ENCODE measurements around the gene LIN9.
"Not testable (repeated sequence)": the region's sequence is repeated elsewhere in the genome, so short reads cannot be mapped to it uniquely, and the experiment has no call there.

LIN9 gene

DNA sequence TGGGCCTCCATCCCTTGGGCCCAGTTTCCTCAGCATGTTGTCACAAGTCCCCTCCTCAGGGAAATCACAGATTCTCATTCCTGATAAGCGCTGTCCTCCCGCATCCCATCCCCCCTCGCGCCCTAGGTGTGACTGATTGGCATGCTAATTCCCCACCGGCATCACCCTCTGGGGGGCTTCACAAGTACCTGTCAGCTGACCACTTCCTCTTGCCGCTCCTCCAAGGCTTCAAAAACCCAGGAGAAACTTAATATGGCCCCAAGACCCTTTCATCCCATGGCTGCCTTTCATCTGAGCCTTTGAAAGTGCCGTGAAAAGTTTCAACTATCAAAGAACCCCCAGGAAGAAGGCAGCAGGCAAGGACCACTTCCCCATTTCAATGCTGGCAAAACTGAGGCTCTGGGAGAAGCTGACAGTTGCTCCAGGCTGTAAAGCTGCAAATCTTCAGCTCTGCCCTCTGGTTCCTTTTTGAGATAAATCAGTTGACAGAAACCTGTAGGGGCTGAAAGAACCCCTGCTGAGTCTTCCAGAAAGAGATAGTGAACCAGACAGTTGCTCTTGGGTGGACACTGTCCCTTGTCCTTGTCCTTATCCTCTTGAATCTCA, 98.3 kb downstream of the LIN9 start:
- TF ChIP-seq, protein P1, sequence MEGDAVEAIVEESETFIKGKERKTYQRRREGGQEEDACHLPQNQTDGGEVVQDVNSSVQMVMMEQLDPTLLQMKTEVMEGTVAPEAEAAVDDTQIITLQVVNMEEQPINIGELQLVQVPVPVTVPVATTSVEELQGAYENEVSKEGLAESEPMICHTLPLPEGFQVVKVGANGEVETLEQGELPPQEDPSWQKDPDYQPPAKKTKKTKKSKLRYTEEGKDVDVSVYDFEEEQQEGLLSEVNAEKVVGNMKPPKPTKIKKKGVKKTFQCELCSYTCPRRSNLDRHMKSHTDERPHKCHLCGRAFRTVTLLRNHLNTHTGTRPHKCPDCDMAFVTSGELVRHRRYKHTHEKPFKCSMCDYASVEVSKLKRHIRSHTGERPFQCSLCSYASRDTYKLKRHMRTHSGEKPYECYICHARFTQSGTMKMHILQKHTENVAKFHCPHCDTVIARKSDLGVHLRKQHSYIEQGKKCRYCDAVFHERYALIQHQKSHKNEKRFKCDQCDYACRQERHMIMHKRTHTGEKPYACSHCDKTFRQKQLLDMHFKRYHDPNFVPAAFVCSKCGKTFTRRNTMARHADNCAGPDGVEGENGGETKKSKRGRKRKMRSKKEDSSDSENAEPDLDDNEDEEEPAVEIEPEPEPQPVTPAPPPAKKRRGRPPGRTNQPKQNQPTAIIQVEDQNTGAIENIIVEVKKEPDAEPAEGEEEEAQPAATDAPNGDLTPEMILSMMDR (conservative IDR thresholded peaks at IDR 0.05; ENCODE audit: control insufficient read depth, insufficient read depth, low read depth, low read length): no peak
- no peak overlapping the region for H3K4me3 ChIP-seq (ENCODE audit: control insufficient read depth, low read depth, low read length)
- DNase-seq (ENCODE audit: low read depth): no peak

DNA sequence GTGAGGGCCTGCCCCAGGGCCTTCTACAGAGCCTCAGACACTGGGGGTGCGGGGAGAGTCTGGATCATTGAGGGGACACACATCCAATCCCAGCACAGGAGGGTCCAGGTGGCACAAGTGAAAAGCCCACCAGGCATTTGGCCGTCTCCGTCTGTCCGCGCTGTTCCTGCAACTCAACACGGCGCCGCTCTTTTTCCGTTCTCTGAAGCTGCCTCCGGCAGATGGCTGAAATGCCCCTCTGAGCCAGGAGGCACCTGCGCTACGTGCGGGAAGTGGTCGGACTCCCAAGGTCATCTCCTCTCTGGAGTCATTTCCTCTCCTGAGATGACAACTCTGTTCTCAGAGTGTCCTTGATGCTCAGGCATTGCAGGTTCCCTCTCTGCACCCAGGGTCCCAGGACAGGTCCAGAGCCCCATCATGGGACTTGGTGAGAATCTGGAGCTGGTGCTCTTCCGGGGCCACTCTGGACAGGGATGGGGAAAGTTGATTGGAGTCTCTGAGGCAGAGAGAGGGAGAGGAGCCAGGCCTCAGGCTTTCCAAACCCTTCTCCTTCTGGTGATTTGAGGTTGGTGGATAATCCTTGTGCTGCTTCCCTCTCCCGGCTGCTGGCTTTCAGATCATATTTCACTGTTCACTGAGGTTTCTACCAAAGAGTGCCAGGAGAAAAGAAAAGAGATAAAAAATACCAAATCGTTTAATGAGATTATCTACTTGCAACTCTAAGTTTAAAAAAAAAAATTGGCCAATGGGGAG, 99.5 kb downstream of the LIN9 start:
- no peak for DNase-seq (ENCODE audit: low read depth)
- no peak overlapping the region for H3K4me3 ChIP-seq (ENCODE audit: control insufficient read depth, low read depth, low read length)
- TF ChIP-seq, protein P1 (conservative IDR thresholded peaks at IDR 0.05; ENCODE audit: control insufficient read depth, insufficient read depth, low read depth, low read length): no peak

DNA sequence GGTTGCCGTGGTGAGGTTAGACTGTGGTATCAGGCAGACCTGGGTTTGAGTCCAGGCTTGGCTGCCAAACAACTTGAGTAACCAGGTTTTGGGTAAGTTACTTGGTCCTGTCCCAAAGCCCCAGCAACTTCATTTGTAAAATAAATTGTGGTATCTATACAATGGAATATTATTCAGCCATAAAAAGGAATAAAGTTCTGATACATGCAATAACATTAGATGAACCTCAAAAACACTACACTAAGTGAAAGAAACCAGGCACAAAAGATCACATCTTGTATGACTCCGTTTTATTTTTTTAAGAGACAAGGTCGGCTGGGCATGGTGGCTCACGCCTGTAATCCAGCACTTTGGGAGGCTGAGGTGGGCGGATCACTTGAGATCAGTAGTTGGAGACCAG, 101.9 kb downstream of the LIN9 start:
- no peak for DNase-seq (ENCODE audit: low read depth)
- TF ChIP-seq, protein P1 (conservative IDR thresholded peaks at IDR 0.05; ENCODE audit: control insufficient read depth, insufficient read depth, low read depth, low read length): no peak
- H3K4me3 ChIP-seq (ENCODE audit: control insufficient read depth, low read depth, low read length): no peak overlapping the region

DNA sequence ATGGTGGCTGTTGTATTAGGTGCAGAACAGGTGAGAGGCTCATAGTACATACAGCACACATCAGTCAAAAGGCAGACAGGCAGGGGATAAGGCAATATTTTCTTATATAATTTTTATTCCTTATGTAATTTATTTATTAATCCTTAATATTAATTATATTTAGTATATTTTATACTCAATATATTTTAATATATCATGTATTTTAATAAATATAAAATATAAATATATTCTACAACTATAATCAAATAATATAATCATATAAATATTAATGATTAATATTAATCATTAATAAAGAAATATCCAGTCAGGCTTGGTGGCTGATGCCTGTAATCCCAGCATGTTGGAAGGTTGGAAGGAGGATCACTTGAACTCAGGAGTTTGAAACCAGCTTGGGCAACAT, 104.8 kb downstream of the LIN9 start:
- TF ChIP-seq, protein P1 (conservative IDR thresholded peaks at IDR 0.05; ENCODE audit: control insufficient read depth, insufficient read depth, low read depth, low read length): no peak
- no peak overlapping the region for H3K4me3 ChIP-seq (ENCODE audit: control insufficient read depth, low read depth, low read length)
- no peak for DNase-seq (ENCODE audit: low read depth)

DNA sequence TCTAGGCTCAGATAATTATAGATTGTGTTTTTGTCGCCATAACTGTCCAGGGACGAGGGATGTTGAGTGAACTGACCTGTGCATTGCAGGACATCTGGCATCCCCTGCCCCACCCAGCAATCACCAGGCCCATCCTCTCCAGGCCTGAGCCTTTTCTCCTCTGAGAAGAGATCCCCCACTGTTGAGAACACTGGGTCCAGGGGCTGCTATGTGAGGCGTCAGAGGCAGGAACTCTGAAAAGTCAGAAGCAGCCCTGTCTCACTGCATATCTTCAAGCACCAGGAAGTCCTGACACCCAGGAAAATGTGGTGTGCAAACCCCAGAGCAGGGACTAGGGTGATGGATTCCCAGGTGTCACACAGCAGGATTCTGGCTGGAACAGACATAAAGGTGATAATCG, 105.3 kb downstream of the LIN9 start:
- TF ChIP-seq, protein P1 (conservative IDR thresholded peaks at IDR 0.05; ENCODE audit: control insufficient read depth, insufficient read depth, low read depth, low read length): no peak

DNA sequence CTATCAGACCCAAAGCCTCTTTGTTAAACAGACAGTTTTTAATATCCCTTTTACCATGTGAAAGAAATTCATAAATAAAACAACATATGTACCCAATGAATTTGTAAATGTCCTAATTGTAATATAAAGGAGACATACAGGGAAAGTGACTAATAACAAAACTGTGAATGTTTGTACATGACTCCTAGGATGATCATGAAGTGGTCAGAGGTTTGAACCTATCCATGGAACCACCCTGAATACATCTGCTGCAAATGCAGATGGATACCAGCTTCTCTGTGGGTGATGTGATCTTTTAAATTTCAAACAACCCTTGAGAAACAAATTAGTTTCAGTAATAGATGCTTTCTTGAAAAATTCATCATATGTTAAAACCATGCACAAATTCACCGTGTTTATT, 105.7 kb downstream of the LIN9 start:
- TF ChIP-seq, protein P1 (conservative IDR thresholded peaks at IDR 0.05; ENCODE audit: control insufficient read depth, insufficient read depth, low read depth, low read length): no peak
- DNase-seq (ENCODE audit: low read depth): no peak

More for the DNA sequence above, 105.3 kb downstream of the LIN9 start:
- DNase-seq (ENCODE audit: low read depth): no peak
- no peak overlapping the region for H3K4me3 ChIP-seq (ENCODE audit: control insufficient read depth, low read depth, low read length)

DNA sequence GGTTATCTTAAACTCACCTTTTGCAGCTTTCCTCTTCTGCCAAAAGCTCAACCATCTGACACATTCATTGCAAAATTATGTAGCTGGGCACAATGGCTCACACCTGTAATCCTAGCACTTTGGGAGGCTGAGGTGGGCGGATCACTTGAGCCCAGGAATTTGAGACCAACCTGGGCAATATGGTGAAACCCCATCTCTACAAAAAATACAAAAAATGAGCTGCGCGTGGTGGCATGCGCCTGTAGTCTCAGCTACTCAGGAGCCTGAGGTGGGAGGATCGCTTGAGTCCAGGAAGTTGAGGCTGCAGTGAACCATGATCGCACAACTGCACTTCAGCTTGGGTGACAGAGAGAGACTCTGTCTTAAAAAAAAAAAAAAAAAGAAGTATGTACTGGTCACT, 106.3 kb downstream of the LIN9 start:
- H3K4me3 ChIP-seq (ENCODE audit: control insufficient read depth, low read depth, low read length); DNase-seq (ENCODE audit: low read depth): not testable (repeated sequence)

More for the DNA sequence above, 105.7 kb downstream of the LIN9 start:
- H3K4me3 ChIP-seq (ENCODE audit: control insufficient read depth, low read depth, low read length): no peak overlapping the region

All from fibroblast of mammary gland (primary cell).